LNCaP clone FGC (cell line): ENCODE results near the gene PTPRH.

Source experiments
- DNase-seq: peaks from one replicate; pipeline ENCODE4 v3.0.0-alpha.2; 2011; ENCODE audit warnings: low read depth
- H3K4me3 ChIP-seq: 2 replicates; pipeline ENCODE4 v1.5.1; 2011; ENCODE audit warnings: mild to moderate bottlenecking, low read depth, low read length, control low read depth
- CTCF ChIP-seq: IDR thresholded peaks from 2 replicates; pipeline ENCODE4 v1.5.1; 2012; ENCODE audit warnings: mild to moderate bottlenecking; ENCODE audit not compliant: control insufficient read depth, insufficient read depth; ENCODE audit errors: extremely low read depth

Gene PTPRH

GRCh38 chr19:55248166-55248675, 38.9 kb upstream of the PTPRH start:
- TF ChIP-seq CTCF, result no peak
- H3K4me3 ChIP-seq, result no peak overlapping the region
- no peak for DNase-seq

- H3K4me3 ChIP-seq, result no peak overlapping the region
- no peak for TF ChIP-seq CTCF
- DNase-seq, result no peak
Observed at GRCh38 chr19:55247621-55248099, 38.4 kb upstream of the PTPRH start.

- TF ChIP-seq CTCF, result no peak
Observed at GRCh38 chr19:55246462-55247451, 37.5 kb upstream of the PTPRH start.

GRCh38 chr19:55245236-55245904, 36.1 kb upstream of the PTPRH start:
- no peak for DNase-seq
- no peak overlapping the region for H3K4me3 ChIP-seq
- no peak for TF ChIP-seq CTCF

More at GRCh38 chr19:55246462-55247451, 37.5 kb upstream of the PTPRH start:
- no peak for DNase-seq
- no peak overlapping the region for H3K4me3 ChIP-seq

- DNase-seq, result no peak
- no peak overlapping the region for H3K4me3 ChIP-seq
- TF ChIP-seq CTCF, result no peak
Observed at GRCh38 chr19:55244004-55244680, 34.8 kb upstream of the PTPRH start.

- DNase-seq, result no peak
- no peak overlapping the region for H3K4me3 ChIP-seq
- no peak for TF ChIP-seq CTCF
Observed at GRCh38 chr19:55242517-55242916, 33.2 kb upstream of the PTPRH start.
